Colonic mucosa (tissue), 4 donors: ENCODE results near the gene R3HDM2. TPM values are rescaled to one million over a fixed set of nuclear protein-coding genes. Genes with fewer than 3 reads are reported as not detected.
"Not testable (repeated sequence)": the region's sequence is repeated elsewhere in the genome, so short reads cannot be mapped to it uniquely, and the experiment has no call there.

Experiments used
- DNase-seq: peaks from one replicate; pipeline ENCODE4 v3.0.0-alpha.2; 2020
- H3K27ac ChIP-seq: fragments of 200-600 bp; one replicate; pipeline ENCODE4 v1.8.0; 2021
- H3K27me3 ChIP-seq: fragments of 200-600 bp; one replicate; pipeline ENCODE4 v1.8.0; 2021
- H3K36me3 ChIP-seq: fragments of 200-600 bp; one replicate; pipeline ENCODE4 v1.8.0; 2021
- H3K4me1 ChIP-seq: fragments of 200-600 bp; one replicate; pipeline ENCODE4 v1.8.0; 2021; ENCODE audit warnings: mild to moderate bottlenecking
- H3K4me3 ChIP-seq: fragments of 200-600 bp; one replicate; pipeline ENCODE4 v1.8.0; 2021
- H3K9ac ChIP-seq, 2 donors: one replicate each; pipeline ENCODE4 v1.7.0; 2013; ENCODE audit warnings: control low read depth in 2 of 2, low read depth in 2 of 2, low read length in 2 of 2
- H3K9me3 ChIP-seq: fragments of 200-600 bp; one replicate; pipeline ENCODE4 v1.8.0; 2021
- intact Hi-C: fragments of 100-400 bp; cut with DNase I; formaldehyde crosslinking; loops from one replicate; pipeline ENCODE4 v1.14.1; 2022
- total RNA-seq, 2 donors: library from RNA; stranded (reverse); fragmentation: NEBNext Ultra II Directional in 1 of 2; extraction: Animal tissue kit (Norgen Biotek cat#: 25700) in 1 of 2; gene quantifications; one replicate each; pipeline ENCODE4 v1.2.1, GENCODE V29; 2021
- TF ChIP-seq, protein P1 (sequence below): fragments of 200-600 bp; IDR thresholded peaks from one replicate; pipeline ENCODE4 v1.8.0; 2022; ENCODE audit warnings: antibody characterized with exemption, mild to moderate bottlenecking
- donor health status: healthy.
- donor health status: DM: no; HTN: no; CAD: no.
- donor health status: DM: no; HTN: no; CAD: no.

Gene R3HDM2
- total RNA-seq, 2 donors from 2014 or later: 41.0 to 60.4 TPM

DNA sequence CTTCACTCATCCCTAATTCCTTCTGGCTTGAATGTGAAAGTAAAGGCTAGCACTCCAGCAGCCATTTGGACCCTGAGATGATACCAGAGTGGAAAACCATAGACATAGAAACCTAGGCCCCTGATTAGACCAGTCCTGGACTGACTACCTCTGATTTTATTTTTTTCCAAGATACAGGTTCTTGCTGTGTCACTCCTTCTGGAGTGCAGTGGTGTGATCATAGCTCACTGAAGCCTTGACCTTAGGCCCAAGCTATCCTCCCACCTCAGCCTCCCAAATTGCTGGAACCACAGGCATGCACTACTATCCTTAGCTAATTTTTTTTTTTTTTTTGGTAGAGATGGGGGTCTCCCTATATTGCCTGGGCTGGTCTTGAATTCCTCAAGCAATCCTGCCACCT is 105.4 kb downstream of the R3HDM2 start:
- Histone ChIP-seq H3K27me3 (no peaks in the 10 kb centered on the region), H3K4me3 (no peak overlapping the region), H3K9ac (no peak overlapping the region), H3K9me3 (no peaks in the 10 kb centered on the region), H3K27ac (no peak overlapping the region), H3K4me1 (no peaks in the 10 kb centered on the region), H3K36me3 (no peaks in the 10 kb centered on the region)
- intact Hi-C loops: no loop called here
- DNase-seq: no peak
- TF ChIP-seq, protein P1, sequence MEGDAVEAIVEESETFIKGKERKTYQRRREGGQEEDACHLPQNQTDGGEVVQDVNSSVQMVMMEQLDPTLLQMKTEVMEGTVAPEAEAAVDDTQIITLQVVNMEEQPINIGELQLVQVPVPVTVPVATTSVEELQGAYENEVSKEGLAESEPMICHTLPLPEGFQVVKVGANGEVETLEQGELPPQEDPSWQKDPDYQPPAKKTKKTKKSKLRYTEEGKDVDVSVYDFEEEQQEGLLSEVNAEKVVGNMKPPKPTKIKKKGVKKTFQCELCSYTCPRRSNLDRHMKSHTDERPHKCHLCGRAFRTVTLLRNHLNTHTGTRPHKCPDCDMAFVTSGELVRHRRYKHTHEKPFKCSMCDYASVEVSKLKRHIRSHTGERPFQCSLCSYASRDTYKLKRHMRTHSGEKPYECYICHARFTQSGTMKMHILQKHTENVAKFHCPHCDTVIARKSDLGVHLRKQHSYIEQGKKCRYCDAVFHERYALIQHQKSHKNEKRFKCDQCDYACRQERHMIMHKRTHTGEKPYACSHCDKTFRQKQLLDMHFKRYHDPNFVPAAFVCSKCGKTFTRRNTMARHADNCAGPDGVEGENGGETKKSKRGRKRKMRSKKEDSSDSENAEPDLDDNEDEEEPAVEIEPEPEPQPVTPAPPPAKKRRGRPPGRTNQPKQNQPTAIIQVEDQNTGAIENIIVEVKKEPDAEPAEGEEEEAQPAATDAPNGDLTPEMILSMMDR: no peak

DNA sequence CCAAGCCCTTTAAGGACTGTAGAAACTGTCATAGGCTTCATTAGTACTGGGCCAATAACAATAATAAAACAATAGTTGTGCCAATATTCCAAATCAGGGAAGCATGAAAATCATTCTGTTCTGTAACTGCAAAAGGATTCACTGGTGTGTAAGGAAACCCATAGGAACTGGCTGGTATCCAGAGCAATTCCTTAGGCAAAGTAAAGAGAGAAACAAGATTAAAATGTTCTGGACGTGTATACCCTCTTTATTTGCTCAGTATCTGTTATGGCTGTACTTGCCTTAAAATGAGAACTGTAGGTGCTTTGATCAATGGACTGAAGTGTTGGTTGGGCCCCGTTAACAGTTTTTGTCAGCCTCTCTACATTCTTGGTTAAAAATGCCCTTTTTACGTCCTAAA is 107.4 kb downstream of the R3HDM2 start:
- Histone ChIP-seq H3K4me3 (no peak overlapping the region), H3K4me1 (no peaks in the 10 kb centered on the region), H3K27ac (no peak overlapping the region), H3K27me3 (no peaks in the 10 kb centered on the region), H3K36me3 (no peaks in the 10 kb centered on the region), H3K9ac (no peak overlapping the region), H3K9me3 (no peaks in the 10 kb centered on the region)
- TF ChIP-seq, protein P1: no peak
- intact Hi-C loops: no loop called here
- DNase-seq: no peak

DNA sequence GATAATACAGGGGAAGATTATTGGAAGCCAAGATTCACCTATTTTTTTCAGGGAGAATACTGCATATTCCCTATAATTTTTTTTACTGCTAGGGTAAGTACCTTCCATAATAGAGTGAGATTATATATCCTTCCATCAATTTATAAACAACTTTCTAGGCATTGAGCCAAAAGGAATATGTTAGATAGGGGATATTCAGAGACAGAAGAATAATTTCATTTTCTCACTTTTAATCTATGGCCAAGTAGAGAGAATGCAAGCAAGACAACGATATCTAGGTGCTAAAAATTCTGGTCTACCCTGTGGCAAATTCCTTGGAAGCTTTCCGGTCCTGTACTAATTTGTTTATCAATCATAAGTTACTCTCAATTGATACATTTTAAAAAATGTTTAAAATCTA is 110.2 kb downstream of the R3HDM2 start:
- Histone ChIP-seq H3K36me3 (no peaks in the 10 kb centered on the region), H3K27ac (no peak overlapping the region), H3K27me3 (no peaks in the 10 kb centered on the region), H3K9ac (no peak overlapping the region), H3K4me1 (no peaks in the 10 kb centered on the region), H3K9me3 (no peaks in the 10 kb centered on the region), H3K4me3 (no peak overlapping the region)
- TF ChIP-seq, protein P1: no peak
- DNase-seq: no peak
- intact Hi-C loops: no loop called here

DNA sequence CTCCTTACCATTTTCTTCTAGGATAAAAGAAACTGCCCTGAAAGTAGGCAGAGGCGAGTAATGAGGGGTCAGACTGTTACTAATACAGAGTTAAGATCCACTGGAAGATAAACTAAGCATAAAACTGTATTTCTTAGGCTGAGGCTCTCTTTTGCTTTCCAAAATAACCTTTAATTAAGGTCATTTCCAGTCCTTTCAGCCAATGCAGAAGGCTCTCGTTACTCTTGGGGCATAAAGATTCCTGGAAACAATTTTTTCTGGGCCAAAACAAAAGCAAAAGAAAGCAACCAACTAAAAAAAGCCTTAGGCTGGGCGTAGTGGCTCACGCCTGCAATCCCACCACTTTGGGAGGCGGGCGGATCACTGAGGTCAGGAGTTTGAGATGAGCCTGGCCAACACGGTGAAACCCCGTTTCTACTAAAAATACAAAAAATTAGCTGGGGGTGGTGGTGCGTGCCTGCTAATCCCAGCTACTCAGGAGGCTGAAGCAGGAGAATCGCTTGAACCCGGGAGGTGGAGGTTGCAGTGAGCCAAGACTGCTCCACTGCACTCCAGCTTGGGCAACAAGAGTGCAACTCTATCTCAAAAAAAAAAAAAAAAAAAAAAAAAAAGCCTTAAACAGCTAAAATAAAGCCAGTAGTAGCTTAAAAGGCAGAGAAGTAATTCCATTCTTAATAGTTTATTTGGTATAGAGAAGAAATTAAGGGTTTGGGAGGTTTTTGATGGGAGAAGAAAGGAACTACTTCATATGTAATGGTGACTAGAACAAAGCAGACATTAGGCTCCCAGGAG is 111.0 kb downstream of the R3HDM2 start:
- H3K9me3 ChIP-seq: no peaks in the 10 kb centered on the region
- H3K4me3 ChIP-seq: no peak overlapping the region
- H3K9ac ChIP-seq: no peak overlapping the region
- H3K27ac ChIP-seq: peak overlapping the region; percentile 3
- no peaks in the 10 kb centered on the region for H3K4me1 ChIP-seq
- no peaks in the 10 kb centered on the region for H3K27me3 ChIP-seq
- TF ChIP-seq, protein P1: no peak
- intact Hi-C loops: no loop called here
- DNase-seq: no peak
- H3K36me3 ChIP-seq: no peaks in the 10 kb centered on the region

DNA sequence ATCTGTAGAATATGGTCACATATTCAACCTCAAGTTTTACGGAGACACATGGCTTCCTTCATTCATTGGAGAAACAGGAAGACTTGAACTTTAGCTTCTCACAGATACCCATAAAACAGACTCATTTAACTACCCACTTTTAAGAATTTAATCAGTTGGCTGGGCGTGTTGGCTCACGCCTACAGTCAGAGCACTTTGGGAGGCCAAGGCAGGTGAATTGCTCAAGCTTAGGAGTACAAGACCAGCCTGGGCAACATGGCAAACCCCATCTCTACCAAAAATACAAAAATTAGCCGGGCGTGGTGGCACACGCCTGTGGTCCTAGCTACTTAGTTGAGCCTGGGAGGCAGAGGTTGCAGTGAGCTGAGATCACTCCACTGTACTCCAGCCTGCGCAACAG is 115.2 kb downstream of the R3HDM2 start:
- intact Hi-C loops: no loop called here
- Histone ChIP-seq H3K36me3 (peaks cover under 1% of the 10 kb centered on the region), H3K9me3 (no peaks in the 10 kb centered on the region), H3K27ac (no peak overlapping the region), H3K4me1 (no peaks in the 10 kb centered on the region), H3K9ac (no peak overlapping the region), H3K4me3 (no peak overlapping the region), H3K27me3 (no peaks in the 10 kb centered on the region)
- no peak for DNase-seq
- TF ChIP-seq, protein P1: no peak

DNA sequence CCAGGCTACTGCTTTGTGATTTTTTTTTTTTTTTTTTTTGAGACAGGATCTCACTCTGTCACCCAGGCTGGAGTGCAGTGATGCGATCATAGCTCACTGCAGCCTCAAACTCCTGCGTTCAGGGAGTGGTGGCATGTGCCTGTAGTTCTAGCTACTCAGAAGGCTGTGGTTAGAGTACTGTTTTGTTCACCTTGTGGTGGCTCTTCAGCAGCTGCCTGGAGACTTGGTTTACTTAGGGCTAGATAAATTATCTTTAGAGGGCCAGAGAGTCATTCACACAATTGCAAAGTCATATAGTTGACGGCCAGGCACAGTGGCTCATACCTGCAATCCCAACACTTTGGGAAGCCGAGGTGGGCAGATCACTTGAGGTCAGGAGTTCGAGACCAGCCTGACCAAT is 118.6 kb downstream of the R3HDM2 start:
- H3K9ac ChIP-seq, intact Hi-C loops, H3K36me3 ChIP-seq, H3K4me3 ChIP-seq, DNase-seq, H3K27me3 ChIP-seq, H3K9me3 ChIP-seq, H3K27ac ChIP-seq, H3K4me1 ChIP-seq: not testable (repeated sequence)
